ENCODE data around the gene LAPTM4A.

DNA sequence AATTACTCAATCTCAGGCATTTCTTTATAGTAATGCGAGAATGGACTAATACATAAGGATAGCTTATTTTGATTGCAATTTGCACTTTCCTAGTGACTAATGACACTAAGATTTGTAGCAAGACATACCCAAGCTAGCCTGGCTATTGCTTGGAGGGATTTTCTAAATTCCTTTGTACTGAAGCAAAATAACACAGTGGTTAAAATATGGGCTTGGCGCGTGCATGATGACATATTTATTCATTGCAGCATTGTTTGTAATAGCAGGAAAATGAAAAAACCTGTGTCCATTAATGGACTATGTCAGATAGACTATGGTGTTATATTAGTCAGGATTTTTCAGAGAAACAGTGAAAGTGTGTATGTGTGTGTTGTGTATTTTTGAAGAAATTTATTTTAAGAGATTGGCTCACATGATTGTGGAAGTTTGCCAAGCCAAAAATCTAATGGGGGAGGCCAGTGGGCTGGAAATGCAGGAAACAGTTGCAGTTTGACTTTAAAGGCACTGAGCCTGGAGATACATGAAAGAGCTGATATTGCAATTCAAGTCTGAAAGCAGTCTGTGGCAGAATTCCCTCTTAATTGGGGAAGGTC, 16.7 kb upstream of the LAPTM4A start:
- TF ChIP-seq TAF1 (IDR thresholded peaks at IDR 0.05; ENCODE audit: low read depth) (no peak), NFIC (IDR thresholded peaks at IDR 0.05) (peak; percentile 72)

All from Ishikawa (cell line).